HG02938 (cell line): Measurements from ENCODE around the gene ZNF691.

Experiments
- ATAC-seq: cut with Tn5 transposase; IDR thresholded peaks from one replicate; pipeline ENCODE4 v1.9.1; 2021; ENCODE audit warnings: mild to moderate bottlenecking, moderate library complexity; ENCODE audit not compliant: unreplicated experiment

ZNF691 gene

GRCh38 chr1:42832641-42833240 lies 13.7 kb upstream of the ZNF691 start:
- ATAC-seq, result no peak

- ATAC-seq, result no peak
These were observed 12.4 kb upstream of the ZNF691 start for GRCh38 chr1:42833981-42834380.

- ATAC-seq, result no peak
These were observed 11.6 kb upstream of the ZNF691 start for GRCh38 chr1:42834803-42835202.

GRCh38 chr1:42835422-42835821 lies 11.0 kb upstream of the ZNF691 start:
- ATAC-seq, result no peak

- no peak for ATAC-seq
These were observed 8.7 kb upstream of the ZNF691 start for GRCh38 chr1:42837709-42838108.

GRCh38 chr1:42838482-42839190 lies 7.8 kb upstream of the ZNF691 start:
- no peak for ATAC-seq

- ATAC-seq, result no peak
These were observed 5.4 kb upstream of the ZNF691 start for GRCh38 chr1:42841010-42841409.

- ATAC-seq, result no peak
These were observed 4.8 kb upstream of the ZNF691 start for GRCh38 chr1:42841440-42842147.

- no peak for ATAC-seq
These were observed 1.7 kb upstream of the ZNF691 start for GRCh38 chr1:42844592-42845140.

GRCh38 chr1:42845193-42845592 lies 1.2 kb upstream of the ZNF691 start:
- ATAC-seq, result no peak

- peak; percentile 7 for ATAC-seq
These were observed 552 bp upstream of the ZNF691 start for GRCh38 chr1:42845866-42846256.

GRCh38 chr1:42847111-42847595 lies 740 bp downstream of the ZNF691 start:
- no peak for ATAC-seq

GRCh38 chr1:42847721-42848460 lies 1.5 kb downstream of the ZNF691 start:
- ATAC-seq, result no peak

- ATAC-seq, result no peak
These were observed 2.6 kb downstream of the ZNF691 start for GRCh38 chr1:42848823-42849537.

- ATAC-seq, result no peak
These were observed 3.5 kb downstream of the ZNF691 start for GRCh38 chr1:42849944-42850343.

- ATAC-seq, result no peak
These were observed 5.0 kb downstream of the ZNF691 start for GRCh38 chr1:42851420-42851819.

GRCh38 chr1:42851960-42852607 lies 5.7 kb downstream of the ZNF691 start:
- no peak for ATAC-seq

- ATAC-seq, result no peak
These were observed 6.2 kb downstream of the ZNF691 start for GRCh38 chr1:42852608-42852980.

- ATAC-seq, result no peak
These were observed 6.9 kb downstream of the ZNF691 start for GRCh38 chr1:42853116-42853884.
